T-helper 2 cell treated with Interferon-gamma antibody and Interleukin-4, amounts not matched to agents 5 μg/mL and 100 μg/mL, for 36 hours (primary cell): ENCODE measurements around the gene DYRK1A.

Experiments
- DNase-seq: peaks from one replicate; pipeline ENCODE4 v3.0.0; 2021; ENCODE audit warnings: low spot score
- H3K27ac Mint-ChIP-seq: one replicate; pipeline ENCODE4 v1.8.0; 2021; ENCODE audit warnings: mild to moderate bottlenecking, mixed read lengths
- H3K27me3 Mint-ChIP-seq: one replicate; pipeline ENCODE4 v1.8.0; 2021; ENCODE audit warnings: low read depth, mixed read lengths
- H3K36me3 Mint-ChIP-seq: one replicate; pipeline ENCODE4 v1.8.0; 2021; ENCODE audit warnings: low read depth, mixed read lengths
- H3K4me1 Mint-ChIP-seq: one replicate; pipeline ENCODE4 v1.8.0; 2021; ENCODE audit warnings: low read depth, mixed read lengths
- H3K4me3 Mint-ChIP-seq: one replicate; pipeline ENCODE4 v1.8.0; 2022; ENCODE audit warnings: mild to moderate bottlenecking, moderate library complexity, mixed read lengths
- H3K9me3 Mint-ChIP-seq: one replicate; pipeline ENCODE4 v1.8.0; 2021; ENCODE audit warnings: mixed read lengths

Gene DYRK1A

GRCh38 chr21:37425684-37426083 is 59.1 kb downstream of the DYRK1A start:
- no peak for DNase-seq
- peaks cover 53% of the 10 kb centered on the region for H3K36me3 Mint-ChIP-seq
- no peak overlapping the region for H3K27ac Mint-ChIP-seq
- no peak overlapping the region for H3K4me3 Mint-ChIP-seq
- H3K4me1 Mint-ChIP-seq = peaks cover 26% of the 10 kb centered on the region
- no peaks in the 10 kb centered on the region for H3K9me3 Mint-ChIP-seq
- no peaks in the 10 kb centered on the region for H3K27me3 Mint-ChIP-seq

GRCh38 chr21:37427221-37427620 is 60.6 kb downstream of the DYRK1A start:
- H3K4me3 Mint-ChIP-seq = no peak overlapping the region
- peaks cover 59% of the 10 kb centered on the region for H3K36me3 Mint-ChIP-seq
- H3K27ac Mint-ChIP-seq = no peak overlapping the region
- H3K27me3 Mint-ChIP-seq = no peaks in the 10 kb centered on the region
- no peaks in the 10 kb centered on the region for H3K9me3 Mint-ChIP-seq
- peaks cover 29% of the 10 kb centered on the region for H3K4me1 Mint-ChIP-seq
- no peak for DNase-seq

GRCh38 chr21:37429356-37429755 is 62.8 kb downstream of the DYRK1A start:
- no peaks in the 10 kb centered on the region for H3K9me3 Mint-ChIP-seq
- no peaks in the 10 kb centered on the region for H3K27me3 Mint-ChIP-seq
- H3K4me1 Mint-ChIP-seq = peaks cover 27% of the 10 kb centered on the region
- no peak for DNase-seq
- H3K27ac Mint-ChIP-seq = no peak overlapping the region
- H3K36me3 Mint-ChIP-seq = peaks cover 49% of the 10 kb centered on the region
- no peak overlapping the region for H3K4me3 Mint-ChIP-seq

DNA sequence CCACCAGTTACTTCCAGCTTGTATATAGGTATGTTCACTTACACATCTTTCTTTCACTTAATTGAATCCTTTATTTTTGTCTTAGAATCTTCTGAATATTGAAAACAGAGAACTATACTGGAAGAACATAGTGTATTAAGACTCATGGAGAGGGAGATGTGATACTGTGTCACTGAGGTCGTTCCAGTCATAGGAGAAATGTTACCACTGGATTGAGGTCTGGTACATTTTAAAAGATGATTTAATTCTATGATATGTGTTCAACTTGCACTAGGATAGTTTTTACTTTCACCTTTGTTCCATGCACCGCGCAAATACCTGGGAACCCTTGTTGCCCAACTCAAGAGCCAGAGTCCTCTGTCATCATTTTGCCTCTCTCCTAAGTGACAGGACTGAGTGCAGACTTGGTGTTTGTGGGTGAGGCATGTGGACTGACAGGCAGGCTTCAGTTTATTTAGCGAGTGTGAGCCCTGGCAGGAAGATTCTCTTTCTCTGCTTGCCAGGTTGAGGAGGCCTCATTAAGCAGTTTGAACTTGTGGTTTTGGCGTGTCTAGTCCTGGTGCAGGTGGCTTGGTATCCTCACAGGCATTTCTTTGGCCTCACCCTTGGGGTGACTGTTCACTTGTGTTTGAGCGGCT is 63.7 kb downstream of the DYRK1A start:
- no peaks in the 10 kb centered on the region for H3K9me3 Mint-ChIP-seq
- no peak overlapping the region for H3K4me3 Mint-ChIP-seq
- no peak for DNase-seq
- no peaks in the 10 kb centered on the region for H3K27me3 Mint-ChIP-seq
- H3K36me3 Mint-ChIP-seq = peaks cover 49% of the 10 kb centered on the region
- no peak overlapping the region for H3K27ac Mint-ChIP-seq
- peaks cover 27% of the 10 kb centered on the region for H3K4me1 Mint-ChIP-seq

DNA sequence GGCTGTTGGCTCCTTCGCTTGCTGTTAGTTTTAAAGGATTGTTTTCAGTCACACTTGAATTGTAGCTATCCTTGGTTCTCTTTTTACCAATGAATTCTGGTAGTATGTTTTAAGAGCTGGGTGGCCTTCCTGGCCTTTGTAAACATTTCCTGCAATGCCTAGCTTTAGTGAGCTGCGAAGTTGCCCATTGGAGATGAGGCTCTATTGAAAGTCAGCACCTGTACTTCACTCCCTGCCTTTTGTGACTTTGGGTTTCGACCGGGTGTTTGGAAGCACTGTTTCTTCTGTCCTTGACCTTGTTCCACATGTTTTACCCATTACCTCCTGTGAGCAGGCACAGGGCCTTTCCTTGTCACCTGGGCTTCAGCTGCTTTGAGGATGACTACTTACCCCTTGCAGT is 64.7 kb downstream of the DYRK1A start:
- Mint-ChIP-seq H3K27ac (no peak overlapping the region), H3K4me3 (no peak overlapping the region), H3K4me1 (peaks cover 24% of the 10 kb centered on the region)

DNA sequence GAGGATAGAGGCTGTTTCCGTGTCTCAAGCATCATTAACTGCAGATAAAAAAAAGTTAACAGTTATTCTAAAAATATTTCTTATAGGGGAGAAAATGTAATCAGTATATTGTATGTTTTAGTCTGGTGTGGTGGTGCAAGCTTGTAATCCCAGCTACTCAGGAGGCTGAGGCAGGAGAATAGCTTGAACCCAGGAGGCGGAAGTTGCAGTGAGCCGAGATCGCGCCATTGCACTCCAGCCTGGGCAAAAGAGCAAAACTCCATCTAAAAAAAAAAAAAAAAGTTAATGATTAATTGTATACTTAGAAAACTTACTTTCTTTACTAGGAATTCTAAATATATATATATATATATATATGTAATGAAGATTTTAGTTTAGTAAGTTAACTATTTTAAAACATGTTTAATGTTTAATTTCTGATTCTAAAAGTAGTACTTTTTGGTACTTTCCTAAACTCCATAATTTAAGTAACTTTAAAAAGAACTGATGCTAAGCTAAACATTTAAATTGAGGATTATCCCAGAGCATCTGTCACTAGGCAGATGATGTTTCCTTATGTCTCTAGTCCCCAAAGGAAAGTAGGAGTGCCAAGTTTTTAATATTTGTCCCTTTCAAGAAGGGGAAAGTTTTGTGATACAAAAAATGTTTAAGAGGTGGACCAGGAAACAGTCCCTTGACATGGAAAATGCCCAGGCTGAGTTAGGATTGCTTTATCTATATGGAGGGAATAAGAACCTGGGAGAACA is 66.3 kb downstream of the DYRK1A start:
- Mint-ChIP-seq H3K4me3 (no peak overlapping the region), H3K27me3 (no peaks in the 10 kb centered on the region), H3K36me3 (peaks cover 40% of the 10 kb centered on the region), H3K9me3 (no peaks in the 10 kb centered on the region), H3K27ac (no peak overlapping the region), H3K4me1 (peaks cover 28% of the 10 kb centered on the region)
- no peak for DNase-seq

More for the DNA sequence above, 64.7 kb downstream of the DYRK1A start:
- H3K9me3 Mint-ChIP-seq = no peaks in the 10 kb centered on the region
- peaks cover 41% of the 10 kb centered on the region for H3K36me3 Mint-ChIP-seq
- DNase-seq = no peak
- no peaks in the 10 kb centered on the region for H3K27me3 Mint-ChIP-seq

GRCh38 chr21:37433456-37433840 is 66.9 kb downstream of the DYRK1A start:
- DNase-seq = no peak
- Mint-ChIP-seq H3K4me1 (peaks cover 30% of the 10 kb centered on the region), H3K27ac (no peak overlapping the region), H3K9me3 (no peaks in the 10 kb centered on the region), H3K4me3 (no peak overlapping the region), H3K36me3 (peaks cover 35% of the 10 kb centered on the region), H3K27me3 (no peaks in the 10 kb centered on the region)

- no peak overlapping the region for H3K4me3 Mint-ChIP-seq
- peaks cover 21% of the 10 kb centered on the region for H3K4me1 Mint-ChIP-seq
- peak; percentile 53 for DNase-seq
- H3K27me3 Mint-ChIP-seq = no peaks in the 10 kb centered on the region
- H3K36me3 Mint-ChIP-seq = peaks cover 23% of the 10 kb centered on the region
- H3K9me3 Mint-ChIP-seq = no peaks in the 10 kb centered on the region
- H3K27ac Mint-ChIP-seq = no peak overlapping the region
Measured at GRCh38 chr21:37435120-37435519, 68.5 kb downstream of the DYRK1A start.

GRCh38 chr21:37435711-37436110 is 69.1 kb downstream of the DYRK1A start:
- Mint-ChIP-seq H3K4me1 (peaks cover 17% of the 10 kb centered on the region), H3K27ac (no peak overlapping the region), H3K27me3 (no peaks in the 10 kb centered on the region), H3K36me3 (peaks cover 17% of the 10 kb centered on the region), H3K9me3 (no peaks in the 10 kb centered on the region), H3K4me3 (no peak overlapping the region)
- no peak for DNase-seq

- no peak overlapping the region for H3K4me3 Mint-ChIP-seq
- DNase-seq = no peak
- no peak overlapping the region for H3K27ac Mint-ChIP-seq
- H3K4me1 Mint-ChIP-seq = peaks cover 18% of the 10 kb centered on the region
- no peaks in the 10 kb centered on the region for H3K9me3 Mint-ChIP-seq
- H3K36me3 Mint-ChIP-seq = peaks cover 16% of the 10 kb centered on the region
- no peaks in the 10 kb centered on the region for H3K27me3 Mint-ChIP-seq
Measured at GRCh38 chr21:37436174-37436573, 69.6 kb downstream of the DYRK1A start.

GRCh38 chr21:37437376-37438080 is 71.0 kb downstream of the DYRK1A start:
- H3K27ac Mint-ChIP-seq = no peak overlapping the region
- no peaks in the 10 kb centered on the region for H3K27me3 Mint-ChIP-seq
- no peaks in the 10 kb centered on the region for H3K9me3 Mint-ChIP-seq
- DNase-seq = no peak
- H3K36me3 Mint-ChIP-seq = peaks cover 8% of the 10 kb centered on the region
- H3K4me1 Mint-ChIP-seq = peaks cover 23% of the 10 kb centered on the region
- no peak overlapping the region for H3K4me3 Mint-ChIP-seq

DNA sequence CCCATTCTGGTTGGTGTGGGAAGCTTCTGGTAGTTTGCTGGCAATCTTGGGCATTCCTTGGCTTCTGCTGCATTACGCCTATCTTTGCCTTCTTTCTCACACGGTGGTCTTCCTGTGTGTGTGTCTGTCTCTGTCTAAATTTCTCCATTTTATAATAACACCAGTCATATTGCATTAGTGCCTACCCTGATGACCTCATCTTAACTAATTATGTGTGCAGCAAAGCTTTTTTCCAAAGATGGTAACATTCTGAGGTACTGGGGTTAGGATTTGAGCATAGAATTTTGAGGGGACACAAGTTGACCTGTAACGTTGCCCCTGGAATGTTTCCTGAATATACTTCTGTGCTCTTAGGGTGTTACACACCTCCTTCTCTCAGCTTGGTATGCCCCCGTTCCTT is 77.1 kb downstream of the DYRK1A start:
- Mint-ChIP-seq H3K4me1 (peaks cover 32% of the 10 kb centered on the region), H3K9me3 (no peaks in the 10 kb centered on the region), H3K4me3 (no peak overlapping the region), H3K27ac (no peak overlapping the region), H3K27me3 (no peaks in the 10 kb centered on the region), H3K36me3 (peaks cover 7% of the 10 kb centered on the region)
- DNase-seq = no peak

DNA sequence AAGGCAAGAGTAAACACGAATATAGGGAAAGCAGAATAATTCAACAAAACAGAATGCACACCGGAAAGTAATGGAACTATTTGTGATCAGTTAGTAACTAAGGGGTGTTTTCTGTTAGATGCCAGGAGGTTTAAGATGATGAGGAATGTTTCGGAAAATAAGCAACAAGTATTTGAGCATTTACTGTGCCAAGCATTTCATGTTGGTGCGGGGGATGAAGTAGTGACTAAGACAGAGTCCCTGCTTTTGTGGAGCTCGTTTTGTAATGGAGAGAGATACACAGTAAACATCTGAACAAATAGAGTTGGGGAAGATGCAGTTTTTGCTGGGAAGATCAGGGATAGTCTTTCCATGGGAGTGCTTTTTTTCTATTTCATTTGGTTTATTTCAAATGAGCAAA is 78.7 kb downstream of the DYRK1A start:
- no peak overlapping the region for H3K4me3 Mint-ChIP-seq
- peaks cover 33% of the 10 kb centered on the region for H3K4me1 Mint-ChIP-seq
- H3K27me3 Mint-ChIP-seq = no peaks in the 10 kb centered on the region
- peaks cover 10% of the 10 kb centered on the region for H3K36me3 Mint-ChIP-seq
- no peaks in the 10 kb centered on the region for H3K9me3 Mint-ChIP-seq
- H3K27ac Mint-ChIP-seq = no peak overlapping the region
- DNase-seq = no peak

DNA sequence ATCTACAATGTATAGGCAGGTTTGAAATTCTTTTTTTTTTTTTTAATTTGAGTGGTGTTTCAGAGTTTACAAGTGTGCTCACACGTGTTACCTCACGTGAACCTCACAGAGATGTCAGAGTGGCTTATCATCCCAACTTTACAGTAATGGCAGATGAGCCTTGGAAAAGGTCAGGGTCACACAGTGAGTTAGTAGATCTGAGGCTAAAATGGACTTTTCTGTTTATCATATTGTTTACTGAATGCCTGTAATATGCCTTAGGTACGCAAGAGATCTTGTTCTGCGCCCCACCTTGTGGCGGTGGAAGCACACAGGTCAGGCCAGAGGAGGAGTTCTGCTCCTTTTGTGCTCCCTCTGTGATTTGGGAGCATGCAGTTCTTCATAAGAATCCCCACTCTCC is 80.0 kb downstream of the DYRK1A start:
- Mint-ChIP-seq H3K9me3 (no peaks in the 10 kb centered on the region), H3K4me1 (peaks cover 27% of the 10 kb centered on the region), H3K36me3 (peaks cover 15% of the 10 kb centered on the region), H3K27me3 (no peaks in the 10 kb centered on the region), H3K27ac (no peak overlapping the region), H3K4me3 (no peak overlapping the region)
- no peak for DNase-seq
